GM12878 (cell line): ENCODE measurements around the gene SELPLG. TPM values are rescaled to one million over a fixed set of nuclear protein-coding genes. Genes with fewer than 3 reads are reported as not detected.

Experiments
- ATAC-seq: fragments of 200-7000 bp; cut with Tn5 transposase; 3 replicates; pipeline ENCODE4 v1.9.1; 2020; ENCODE audit warnings: mild to moderate bottlenecking, moderate library complexity
- Bru-seq: library from RNA; stranded (reverse); fragments of 400-500 nt; gene quantifications from one replicate; lab custom pipeline; 2021; lab: Mats Ljungman, UMichigan
- BruChase-seq, 2 experiments: library from RNA; stranded (reverse); fragments of 400-500 nt; gene quantifications; one replicate each; lab custom pipeline; 2021; lab: Mats Ljungman, UMichigan
- BruUV-seq: library from RNA; stranded (reverse); fragments of 400-500 nt; replicated peaks from 2 replicates; lab custom pipeline; 2021; lab: Mats Ljungman, UMichigan
- CTCF ChIA-PET: fragments of 300-600 bp; sonication (Branson Sonifier 250); formaldehyde crosslinking; extraction: SDS; loops from one replicate; lab custom pipeline; 2021; ENCODE audit warnings: inconsistent platforms; lab: Yijun Ruan, JAX
- POLR2A ChIA-PET: fragments of 350-600 bp; formaldehyde crosslinking; extraction: SDS; loops from one replicate; lab custom pipeline; 2021; ENCODE audit warnings: inconsistent platforms; lab: Charles Lee
- RAD21 ChIA-PET: fragments of 300-600 bp; sonication (Branson Sonifier 250); formaldehyde crosslinking; loops from one replicate; lab custom pipeline; 2023; ENCODE audit warnings: antibody characterized with exemption; ENCODE audit not compliant: unreplicated experiment; lab: Charles Lee
- SMC1A ChIA-PET: fragments of 300-600 bp; sonication (Branson Sonifier 250); formaldehyde crosslinking; loops from one replicate; lab custom pipeline; 2023; ENCODE audit not compliant: unreplicated experiment, uncharacterized antibody; lab: Charles Lee
- DNase-seq: peaks from one replicate; pipeline ENCODE4 v3.0.0-alpha.2; 2011; ENCODE audit warnings: low read depth, low spot score
- FAIRE-seq: peaks from 3 replicates; lab custom pipeline; 2011; peaks lifted over from hg19 to GRCh38; lab: Jason Lieb, UNC
- H2AFZ ChIP-seq: 2 replicates; pipeline ENCODE4 v1.6.0; 2011; ENCODE audit warnings: low read depth, low read length, control low read depth; ENCODE audit not compliant: control insufficient read depth
- H3K27ac ChIP-seq: 2 replicates; pipeline ENCODE4 v1.5.1; 2011; ENCODE audit warnings: control low read depth; ENCODE audit not compliant: control insufficient read depth, insufficient read depth
- H3K27me3 ChIP-seq, 2 experiments: replicated peaks in 1 of 2; 2 replicates each; pipeline versions ENCODE4 v1.6.0 to v1.6.1; 2011; ENCODE audit warnings: low read length in 1 of 2; ENCODE audit not compliant: control insufficient read depth in 2 of 2, insufficient read depth in 2 of 2
- H3K36me3 ChIP-seq, 2 experiments: 2 replicates each; pipeline ENCODE4 v1.5.1; 2011; ENCODE audit warnings: low read length in 1 of 2; ENCODE audit not compliant: control insufficient read depth in 2 of 2, insufficient read depth in 2 of 2
- H3K4me1 ChIP-seq: 2 replicates; pipeline ENCODE4 v1.6.1; 2011; ENCODE audit warnings: mild to moderate bottlenecking, low read length, moderate library complexity, mixed read lengths; ENCODE audit not compliant: control insufficient read depth, insufficient read depth
- H3K4me2 ChIP-seq: 2 replicates; pipeline ENCODE4 v1.6.0; 2011; ENCODE audit warnings: control low read depth; ENCODE audit not compliant: control insufficient read depth, insufficient read depth
- H3K4me3 ChIP-seq: fragments of 200-600 bp; sonication (generic); 2 replicates; pipeline ENCODE4 v1.5.1; 2016
- H3K79me2 ChIP-seq: 2 replicates; pipeline ENCODE4 v1.6.0; 2011; ENCODE audit warnings: low read length; ENCODE audit not compliant: control insufficient read depth, insufficient read depth
- H3K9ac ChIP-seq: 2 replicates; pipeline ENCODE4 v1.8.0; 2011; ENCODE audit warnings: low read length, control low read depth, mixed read lengths; ENCODE audit not compliant: control insufficient read depth, insufficient read depth
- H3K9me3 ChIP-seq: replicated peaks from 3 replicates; pipeline ENCODE4 v1.5.1; 2011; ENCODE audit warnings: mild to moderate bottlenecking, low read length; ENCODE audit not compliant: control insufficient read depth, insufficient read depth
- H4K20me1 ChIP-seq: 2 replicates; pipeline ENCODE4 v1.6.0; 2011; ENCODE audit not compliant: control insufficient read depth, insufficient read depth
- CBX3 ChIP-seq: fragments of 200-600 bp; sonication (generic); IDR thresholded peaks from 2 replicates; pipeline ENCODE4 v1.6.1; 2016; ENCODE audit warnings: low read depth, borderline replicate concordance
- GABPA ChIP-seq: IDR thresholded peaks from 2 replicates; pipeline ENCODE4 v1.6.1; 2014; ENCODE audit warnings: antibody characterized with exemption, low read depth, mild to moderate bottlenecking, inconsistent platforms
- KLF5 ChIP-seq: fragments of 450-650 bp; IDR thresholded peaks from 2 replicates; pipeline ENCODE4 v1.6.1; 2014; ENCODE audit warnings: mild to moderate bottlenecking; ENCODE audit not compliant: partially characterized antibody
- MTA2 ChIP-seq: fragments of 450-650 bp; IDR thresholded peaks from 2 replicates; pipeline ENCODE4 v1.6.1; 2016; ENCODE audit warnings: low read depth, mild to moderate bottlenecking, moderate library complexity
- POU2F2 ChIP-seq: IDR thresholded peaks from 3 replicates; pipeline ENCODE4 v1.6.1; 2011; ENCODE audit warnings: low read depth, mild to moderate bottlenecking, low read length, borderline replicate concordance
- RFX5 ChIP-seq: IDR thresholded peaks from 2 replicates; pipeline ENCODE4 v1.6.1; 2011; ENCODE audit warnings: low read depth, low read length, improper control_type of control experiment
- USF1 ChIP-seq: IDR thresholded peaks from 2 replicates; pipeline ENCODE4 v1.6.1; 2011; ENCODE audit warnings: borderline replicate concordance, low read depth, mild to moderate bottlenecking, moderate library complexity, mixed read lengths, low read length; ENCODE audit not compliant: insufficient read depth; ENCODE audit errors: extremely low read length
- ZNF592 ChIP-seq: fragments of 450-650 bp; IDR thresholded peaks from 2 replicates; pipeline ENCODE4 v1.6.1; 2017; ENCODE audit warnings: mild to moderate bottlenecking, moderate library complexity
- WGBS: methylation state at CpG from one replicate; pipeline ENCODE4 v1.1.6; 2016; ENCODE audit warnings: low lambda C conversion rate; ENCODE audit not compliant: insufficient replicate concordance, insufficient coverage; ENCODE audit errors: missing lambda C conversion rate; 5-methylcytosine and 5-hydroxymethylcytosine counted together
- in situ Hi-C: fragments of 300-500 bp; cut with MboI; formaldehyde crosslinking; loops from 9 replicates; pipeline ENCODE4 v1.14.3; 2018; ENCODE audit warnings: mixed read lengths
- intact Hi-C: fragments of 100-400 bp; cut with micrococcal nuclease; formaldehyde crosslinking; loops from one replicate; pipeline ENCODE4 v1.14.2; 2022; ENCODE audit not compliant: unreplicated experiment
- long read RNA-seq, 2 experiments: library from polyadenylated mRNA; unstranded; transcript quantifications; one replicate each; pipeline ENCODE4 v2.0.0, GENCODE V29; 2019 to 2020
- polyA minus RNA-seq, 3 experiments: library from RNA; depleted of rRNA, polyadenylated mRNA; stranded (reverse); fragments of >200 nt; gene quantifications; 2 replicates each; pipeline ENCODE4 v1.2.3, GENCODE V29; 2011
- polyA plus RNA-seq, 11 experiments: library from polyadenylated mRNA; depleted of rRNA in 4 of 11; unstranded in 6 of 11; stranded (reverse) in 5 of 11; fragments of >200 nt; fragmentation: Nextera tagmentation in 4 of 11; fragmentation: Illumina TruSeq in 1 of 11; extraction: Ambion mirVana in 4 of 11; extraction: Trizol in 1 of 11; gene quantifications; 1 replicate in 1 of 11; 2 replicates in 10 of 11; pipeline versions ENCODE4 v1.2.1 to v1.2.3, GENCODE V29; 2011 to 2016; ENCODE audit warnings: inconsistent platforms in 2 of 11, missing spikeins in 2 of 11, low read depth in 1 of 11
- total RNA-seq, 4 experiments: library from RNA; depleted of rRNA in 3 of 4; stranded (reverse); fragments of >200 nt in 3 of 4; fragmentation: Illumina TruSeq in 1 of 4; extraction: Trizol in 1 of 4; gene quantifications; 2 replicates each; pipeline versions ENCODE4 v1.2.1 to v1.2.3, GENCODE V29; 2013 to 2021

The SELPLG gene
- 102 and 112 TPM in 2 replicates for total RNA-seq (2013; cell fraction: nucleolus; rRNA removed)
- total RNA-seq (2014; rRNA removed) (31.4 and 31.5 TPM in 2 replicates), total RNA-seq (2014; rRNA removed; fragmentation: Illumina TruSeq; extraction: Trizol) (15.2 and 17.0 TPM in 2 replicates), total RNA-seq (2021) (20.7 and 21.0 TPM in 2 replicates), polyA plus RNA-seq (2011; rRNA removed) (10.6 and 24.1 TPM in 2 replicates), polyA plus RNA-seq (2014; fragmentation: Illumina TruSeq; extraction: Trizol) (8.7 and 25.8 TPM in 2 replicates), polyA plus RNA-seq (2014; fragmentation: Nextera tagmentation; extraction: Ambion mirVana) (1 to 10 TPM; 3.2 to 5.3 TPM), polyA plus RNA-seq (2014; rRNA removed) (32.3 and 33.3 TPM in 2 replicates), polyA plus RNA-seq (2016; fragmentation: Nextera tagmentation; extraction: Ambion mirVana) (10 to 100 TPM; 23.6 to 29.5 TPM), polyA minus RNA-seq (2011; rRNA and poly(A)+ RNA removed) (19.2 and 29.2 TPM in 2 replicates), Bru-seq, nascent RNA (percentile 84 among the genes with signal in this experiment), BruChase-seq, experiment 1, labeled RNA remaining after a 6-hour chase (percentile 67 among the genes with signal in this experiment), BruChase-seq, experiment 2, labeled RNA remaining after a 2-hour chase (percentile 79 among the genes with signal in this experiment)
- 24.8 TPM for polyA plus RNA-seq (2011; ENCODE audit: low read depth)
- 39.6 and 46.7 TPM in 2 replicates for polyA plus RNA-seq (2011; cell fraction: cytosol; rRNA removed)
- 17.9 and 23.7 TPM in 2 replicates for polyA plus RNA-seq (2011; cell fraction: nucleus; rRNA removed)
- polyA plus RNA-seq (2012): 44.5 and 45.4 TPM in 2 replicates
- polyA minus RNA-seq (2011; cell fraction: cytosol; rRNA and poly(A)+ RNA removed): 4.7 and 6.8 TPM in 2 replicates
- 4.2 and 6.7 TPM in 2 replicates for polyA minus RNA-seq (2011; cell fraction: nucleus; rRNA and poly(A)+ RNA removed)
- long read RNA-seq, experiment 1, transcript SELPLG-203 (2 exons, 2,256 nt): major isoform, 13 of 15 reads
- long read RNA-seq, experiment 1, partial matches to known transcripts: 0 of 15 reads
- long read RNA-seq, experiment 1, other reads (novel, unspliced or antisense): 2 of 15 reads
- long read RNA-seq, experiment 2, partial matches to known transcripts: 0 of 2 reads
- long read RNA-seq, experiment 2, other reads (novel, unspliced or antisense): 1 of 2 reads

GRCh38 chr12:108633534-108634248, at the start of gene SELPLG:
TSS of gene SELPLG (minus strand) at chr12:108633894. CDS start at chr12:108624307, 9,587 bp downstream.
- H3K27me3 ChIP-seq: no peaks in the 10 kb centered on the region
- SMC1A ChIA-PET: interaction anchor here (0.7 to 16.7 kb wide), 10 partner anchors 13 to 169 kb away, joined by 3 to 397 read pairs (median 5); partner anchors contain the start of genes ISCU and SART3
- no TSS peak for BruUV-seq
- in situ Hi-C loops (loop anchor here (10.0 kb wide), 1 partner anchor 461 kb away; the partner anchor contains the start of genes ALKBH2 and UNG), intact Hi-C loops (loop anchor here (2.0 to 10.0 kb wide), 4 partner anchors 57 to 461 kb away; partner anchors contain the start of genes ALKBH2, CMKLR1 and UNG)
- no peaks in the 10 kb centered on the region for H3K9me3 ChIP-seq
- H3K4me3 ChIP-seq: peak within 1 kb of the TSS; percentile 76
- RAD21 ChIA-PET: interaction anchor here (0.7 to 17.3 kb wide), 12 partner anchors 15 to 217 kb away, joined by 3 to 413 read pairs (median 7); partner anchors contain the start of genes CORO1C, ISCU and SART3
- no peaks in the 10 kb centered on the region for H4K20me1 ChIP-seq
- peak within 1 kb of the TSS; percentile 62 for H3K9ac ChIP-seq
- 2% methylated on average over 13 of the region's 14 CpGs for WGBS
- H3K4me1 ChIP-seq: peaks cover 87% of the 10 kb centered on the region
- POLR2A ChIA-PET: interaction anchor here (1.0 to 10.5 kb wide), 6 partner anchors 11 to 73 kb away, joined by 3 to 199 read pairs (median 7); partner anchors contain the start of genes ISCU and SART3
- ATAC-seq (peak; percentile 64), FAIRE-seq (peak; percentile 85), DNase-seq (peak; percentile 99)
- peak within 1 kb of the TSS; percentile 86 for H3K27ac ChIP-seq
- H3K36me3 ChIP-seq: no peaks in the 10 kb centered on the region
- H2AFZ ChIP-seq: no peak within 1 kb of the TSS
- CTCF ChIA-PET: interaction anchor here (0.7 to 17.2 kb wide), 9 partner anchors 15 to 317 kb away, joined by 3 to 244 read pairs (median 4); partner anchors contain the start of gene ISCU
- peak within 1 kb of the TSS; percentile 78 for H3K4me2 ChIP-seq
- peaks cover 31% of the 10 kb centered on the region for H3K79me2 ChIP-seq
- TF ChIP-seq GABPA (no peak), MTA2 (peak; percentile 97), ZNF592 (peak; percentile 76), POU2F2 (peak; percentile 84; the same call in 1 of the 3 replicates), KLF5 (peak; percentile 86), RFX5 (no peak), CBX3 (no peak), USF1 (peak; percentile 87)
